Nucleus accumbens (tissue), 56 donors: Measurements from ENCODE around the gene PPP1R12B.
"Not testable (repeated sequence)": the region's sequence is repeated elsewhere in the genome, so short reads cannot be mapped to it uniquely, and the experiment has no call there.

Experiments
- DNase-seq, 56 donors: peaks; one replicate each; lab custom pipeline; 2025; lab: John Stamatoyannopoulos, UW

Gene PPP1R12B

GRCh38 chr1:202433155-202434043, 84.9 kb downstream of the PPP1R12B start:
- no peak for DNase-seq

- no peak for DNase-seq
These were observed 85.6 kb downstream of the PPP1R12B start for GRCh38 chr1:202434059-202434458.

- no peak for DNase-seq
These were observed 90.1 kb downstream of the PPP1R12B start for GRCh38 chr1:202438393-202439174.

GRCh38 chr1:202439308-202439707, 90.8 kb downstream of the PPP1R12B start:
- DNase-seq, result no peak

GRCh38 chr1:202448140-202448539, 99.6 kb downstream of the PPP1R12B start:
- DNase-seq, result not testable (repeated sequence)

GRCh38 chr1:202451641-202452040, 103.1 kb downstream of the PPP1R12B start:
- DNase-seq, result not testable (repeated sequence)

GRCh38 chr1:202452508-202452907, 104.0 kb downstream of the PPP1R12B start:
- DNase-seq, result no peak

- not testable (repeated sequence) for DNase-seq
These were observed 108.1 kb downstream of the PPP1R12B start for GRCh38 chr1:202456372-202457169.

GRCh38 chr1:202458651-202459050, 110.2 kb downstream of the PPP1R12B start:
- not testable (repeated sequence) for DNase-seq

- DNase-seq, result not testable (repeated sequence)
These were observed 111.1 kb downstream of the PPP1R12B start for GRCh38 chr1:202459470-202460142.

- DNase-seq, result not testable (repeated sequence)
These were observed 111.6 kb downstream of the PPP1R12B start for GRCh38 chr1:202460143-202460495.

- DNase-seq, result no peak
These were observed 114.0 kb downstream of the PPP1R12B start for GRCh38 chr1:202462342-202463076.

GRCh38 chr1:202464153-202464742, 115.7 kb downstream of the PPP1R12B start:
- DNase-seq, result peak in 1 of 56 donors; percentile 6

GRCh38 chr1:202465644-202466270, 117.3 kb downstream of the PPP1R12B start:
- DNase-seq, result not testable (repeated sequence)

- DNase-seq, result not testable (repeated sequence)
These were observed 117.8 kb downstream of the PPP1R12B start for GRCh38 chr1:202466339-202466738.

- not testable (repeated sequence) for DNase-seq
These were observed 118.9 kb downstream of the PPP1R12B start for GRCh38 chr1:202467381-202467780.

- DNase-seq, result not testable (repeated sequence)
These were observed 120.2 kb downstream of the PPP1R12B start for GRCh38 chr1:202468695-202469094.

GRCh38 chr1:202469123-202469522, 120.6 kb downstream of the PPP1R12B start:
- not testable (repeated sequence) for DNase-seq
